ENCODE data around the gene CFAP58. TPM values are rescaled to one million over a fixed set of nuclear protein-coding genes. Genes with fewer than 3 reads are reported as not detected.

Gene CFAP58
- total RNA-seq, 1 experiment from 2014 or later = 0.31 TPM

- Histone ChIP-seq H3K79me2 (ENCODE audit: low read depth) (no peaks in the 10 kb centered on the region), H4K20me1 (ENCODE audit: insufficient read depth) (no peaks in the 10 kb centered on the region), H3K36me3 (ENCODE audit: low read depth) (no peaks in the 10 kb centered on the region), H2AFZ (no peak overlapping the region), H3K9me3 (ENCODE audit: insufficient read depth, low read depth) (no peaks in the 10 kb centered on the region), H3F3A (ENCODE audit: insufficient read depth, low read depth) (no peaks in the 10 kb centered on the region), H3K4me3 (no peak overlapping the region), H3K27ac (no peak overlapping the region), H3K4me2 (no peak overlapping the region), H3K9me2 (ENCODE audit: insufficient read depth) (no peaks in the 10 kb centered on the region), H3K4me1 (replicated peaks; ENCODE audit: insufficient read depth) (no peaks in the 10 kb centered on the region), H3K27me3 (ENCODE audit: insufficient read depth, low read depth) (no peaks in the 10 kb centered on the region)
- TF ChIP-seq, protein P1, sequence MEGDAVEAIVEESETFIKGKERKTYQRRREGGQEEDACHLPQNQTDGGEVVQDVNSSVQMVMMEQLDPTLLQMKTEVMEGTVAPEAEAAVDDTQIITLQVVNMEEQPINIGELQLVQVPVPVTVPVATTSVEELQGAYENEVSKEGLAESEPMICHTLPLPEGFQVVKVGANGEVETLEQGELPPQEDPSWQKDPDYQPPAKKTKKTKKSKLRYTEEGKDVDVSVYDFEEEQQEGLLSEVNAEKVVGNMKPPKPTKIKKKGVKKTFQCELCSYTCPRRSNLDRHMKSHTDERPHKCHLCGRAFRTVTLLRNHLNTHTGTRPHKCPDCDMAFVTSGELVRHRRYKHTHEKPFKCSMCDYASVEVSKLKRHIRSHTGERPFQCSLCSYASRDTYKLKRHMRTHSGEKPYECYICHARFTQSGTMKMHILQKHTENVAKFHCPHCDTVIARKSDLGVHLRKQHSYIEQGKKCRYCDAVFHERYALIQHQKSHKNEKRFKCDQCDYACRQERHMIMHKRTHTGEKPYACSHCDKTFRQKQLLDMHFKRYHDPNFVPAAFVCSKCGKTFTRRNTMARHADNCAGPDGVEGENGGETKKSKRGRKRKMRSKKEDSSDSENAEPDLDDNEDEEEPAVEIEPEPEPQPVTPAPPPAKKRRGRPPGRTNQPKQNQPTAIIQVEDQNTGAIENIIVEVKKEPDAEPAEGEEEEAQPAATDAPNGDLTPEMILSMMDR (conservative IDR thresholded peaks at IDR 0.05) = no peak
- TF ChIP-seq EZH2 (IDR thresholded peaks at IDR 0.05; ENCODE audit: low read depth) = no peak
- DNase-seq = no peak
- CTCF ChIA-PET = no interaction called here
- POLR2A ChIA-PET (ENCODE audit: unreplicated experiment) = no interaction called here
- intact Hi-C loops (cut with micrococcal nuclease; ENCODE audit: unreplicated experiment) = no loop called here
- no TSS peak for BruUV-seq (replicated peaks)
Observed at GRCh38 chr10:104435822-104436221, 82.2 kb downstream of the CFAP58 start.

DNA sequence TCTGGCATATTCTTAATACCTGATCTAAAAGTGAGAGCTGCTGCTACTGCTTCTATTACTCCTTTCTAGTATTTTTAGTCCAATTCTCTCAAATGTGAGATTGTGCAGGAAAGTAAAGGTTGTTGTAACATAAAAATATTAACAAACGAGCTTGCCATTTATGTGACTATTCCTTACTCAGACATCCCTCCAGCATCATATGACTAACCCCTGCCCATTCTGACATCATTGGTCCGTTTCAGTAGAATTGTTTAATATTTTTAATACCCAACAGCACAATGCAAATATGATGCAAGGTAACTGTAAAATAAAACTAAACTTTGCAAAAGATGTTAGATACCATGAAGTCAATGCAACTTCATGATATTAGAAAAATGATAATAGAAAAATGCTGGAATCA, 83.6 kb downstream of the CFAP58 start:
- H3K36me3 ChIP-seq (ENCODE audit: low read depth) = no peaks in the 10 kb centered on the region
- CTCF ChIA-PET = no interaction called here
- intact Hi-C loops (cut with micrococcal nuclease; ENCODE audit: unreplicated experiment) = no loop called here

GRCh38 chr10:104440221-104440620, 86.6 kb downstream of the CFAP58 start:
- Histone ChIP-seq H4K20me1 (ENCODE audit: insufficient read depth) (no peaks in the 10 kb centered on the region), H3K4me3 (no peak overlapping the region), H3K36me3 (ENCODE audit: low read depth) (no peaks in the 10 kb centered on the region), H3K27me3 (ENCODE audit: insufficient read depth, low read depth) (no peaks in the 10 kb centered on the region), H3F3A (ENCODE audit: insufficient read depth, low read depth) (no peaks in the 10 kb centered on the region), H3K4me2 (no peak overlapping the region), H2AFZ (no peak overlapping the region), H3K4me1 (replicated peaks; ENCODE audit: insufficient read depth) (no peaks in the 10 kb centered on the region), H3K27ac (no peak overlapping the region), H3K9me3 (ENCODE audit: insufficient read depth, low read depth) (no peaks in the 10 kb centered on the region), H3K79me2 (ENCODE audit: low read depth) (no peaks in the 10 kb centered on the region), H3K9me2 (ENCODE audit: insufficient read depth) (no peaks in the 10 kb centered on the region)
- DNase-seq = no peak
- ChIA-PET POLR2A (ENCODE audit: unreplicated experiment) (no interaction called here), CTCF (no interaction called here)
- intact Hi-C loops (cut with micrococcal nuclease; ENCODE audit: unreplicated experiment) = no loop called here
- no TSS peak for BruUV-seq (replicated peaks)
- TF ChIP-seq, protein P1 (conservative IDR thresholded peaks at IDR 0.05) = no peak
- no peak for TF ChIP-seq EZH2 (IDR thresholded peaks at IDR 0.05; ENCODE audit: low read depth)

More for the DNA sequence above, 83.6 kb downstream of the CFAP58 start:
- no peaks in the 10 kb centered on the region for H3K9me2 ChIP-seq (ENCODE audit: insufficient read depth)
- H3F3A ChIP-seq (ENCODE audit: insufficient read depth, low read depth) = no peaks in the 10 kb centered on the region
- H3K4me1 ChIP-seq (replicated peaks; ENCODE audit: insufficient read depth) = no peaks in the 10 kb centered on the region
- H4K20me1 ChIP-seq (ENCODE audit: insufficient read depth) = no peaks in the 10 kb centered on the region
- H2AFZ ChIP-seq = no peak overlapping the region
- no peaks in the 10 kb centered on the region for H3K79me2 ChIP-seq (ENCODE audit: low read depth)
- POLR2A ChIA-PET (ENCODE audit: unreplicated experiment) = no interaction called here
- no peak for TF ChIP-seq EZH2 (IDR thresholded peaks at IDR 0.05; ENCODE audit: low read depth)
- TF ChIP-seq, protein P1 (conservative IDR thresholded peaks at IDR 0.05) = no peak
- no peak overlapping the region for H3K27ac ChIP-seq
- no peaks in the 10 kb centered on the region for H3K9me3 ChIP-seq (ENCODE audit: insufficient read depth, low read depth)
- no peak for DNase-seq
- no peaks in the 10 kb centered on the region for H3K27me3 ChIP-seq (ENCODE audit: insufficient read depth, low read depth)
- no peak overlapping the region for H3K4me3 ChIP-seq
- H3K4me2 ChIP-seq = no peak overlapping the region
- no TSS peak for BruUV-seq (replicated peaks)

All from PC-9 (cell line).